DND-41 (cell line): ENCODE results near the gene PAK4.

Experiments used
- ATAC-seq: fragments of 200-7000 bp; cut with Tn5 transposase; 3 replicates; pipeline ENCODE4 v1.9.1; 2021; ENCODE audit warnings: low read depth; ENCODE audit not compliant: insufficient read depth
- DNase-seq: peaks from one replicate; pipeline ENCODE4 v3.0.0-alpha.2; 2020
- H2AFZ ChIP-seq: 2 replicates; pipeline ENCODE4 v1.6.0; 2012; ENCODE audit warnings: low read depth, low read length
- H3K27ac ChIP-seq: 2 replicates; pipeline ENCODE4 v1.5.1; 2012; ENCODE audit warnings: low read length, inconsistent platforms
- H3K27me3 ChIP-seq: fragments of 200-600 bp; sonication (generic); 2 replicates; pipeline ENCODE4 v1.6.0; 2012; ENCODE audit warnings: low read length, mild to moderate bottlenecking, inconsistent platforms; ENCODE audit not compliant: insufficient read depth, poor library complexity
- H3K36me3 ChIP-seq: 2 replicates; pipeline ENCODE4 v1.5.1; 2012; ENCODE audit warnings: low read length, inconsistent platforms; ENCODE audit not compliant: insufficient read depth
- H3K4me1 ChIP-seq: 2 replicates; pipeline ENCODE4 v1.5.1; 2012; ENCODE audit warnings: mild to moderate bottlenecking, low read length; ENCODE audit not compliant: insufficient read depth
- H3K4me2 ChIP-seq: 2 replicates; pipeline ENCODE4 v1.6.0; 2012; ENCODE audit warnings: mild to moderate bottlenecking, moderate library complexity, low read length, inconsistent platforms; ENCODE audit not compliant: insufficient read depth
- H3K4me3 ChIP-seq, 2 experiments: fragments of 200-600 bp in 1 of 2; shearing (Covaris generic) in 1 of 2; 2 replicates each; pipeline ENCODE4 v1.5.1; 2012 to 2016; ENCODE audit warnings: inconsistent platforms in 2 of 2, low read length in 2 of 2, mild to moderate bottlenecking in 2 of 2, low read depth in 1 of 2, moderate library complexity in 1 of 2
- H3K79me2 ChIP-seq: 2 replicates; pipeline ENCODE4 v1.6.0; 2012; ENCODE audit warnings: low read length, inconsistent platforms; ENCODE audit not compliant: insufficient read depth
- H3K9ac ChIP-seq: 2 replicates; pipeline ENCODE4 v1.6.0; 2012; ENCODE audit warnings: low read depth, mild to moderate bottlenecking, inconsistent platforms, low read length, moderate library complexity
- H3K9me3 ChIP-seq: 2 replicates; pipeline ENCODE4 v1.5.1; 2012; ENCODE audit warnings: low read length, moderate library complexity, mild to moderate bottlenecking, inconsistent platforms; ENCODE audit not compliant: insufficient read depth, severe bottlenecking
- H4K20me1 ChIP-seq: 2 replicates; pipeline ENCODE4 v1.6.0; 2012; ENCODE audit warnings: low read length; ENCODE audit not compliant: insufficient read depth
- EZH2 ChIP-seq: IDR thresholded peaks from 3 replicates; pipeline ENCODE4 v1.6.1; 2012; ENCODE audit warnings: borderline replicate concordance, low read depth, mild to moderate bottlenecking, moderate library complexity, low read length, inconsistent platforms; ENCODE audit not compliant: severe bottlenecking
- TF ChIP-seq, protein P1 (sequence below): IDR thresholded peaks from 2 replicates; pipeline ENCODE4 v1.5.1; 2012; ENCODE audit warnings: borderline replicate concordance, low read length, moderate library complexity, mild to moderate bottlenecking; ENCODE audit not compliant: poor library complexity, severe bottlenecking; ENCODE audit errors: extremely low read depth

Gene PAK4

DNA sequence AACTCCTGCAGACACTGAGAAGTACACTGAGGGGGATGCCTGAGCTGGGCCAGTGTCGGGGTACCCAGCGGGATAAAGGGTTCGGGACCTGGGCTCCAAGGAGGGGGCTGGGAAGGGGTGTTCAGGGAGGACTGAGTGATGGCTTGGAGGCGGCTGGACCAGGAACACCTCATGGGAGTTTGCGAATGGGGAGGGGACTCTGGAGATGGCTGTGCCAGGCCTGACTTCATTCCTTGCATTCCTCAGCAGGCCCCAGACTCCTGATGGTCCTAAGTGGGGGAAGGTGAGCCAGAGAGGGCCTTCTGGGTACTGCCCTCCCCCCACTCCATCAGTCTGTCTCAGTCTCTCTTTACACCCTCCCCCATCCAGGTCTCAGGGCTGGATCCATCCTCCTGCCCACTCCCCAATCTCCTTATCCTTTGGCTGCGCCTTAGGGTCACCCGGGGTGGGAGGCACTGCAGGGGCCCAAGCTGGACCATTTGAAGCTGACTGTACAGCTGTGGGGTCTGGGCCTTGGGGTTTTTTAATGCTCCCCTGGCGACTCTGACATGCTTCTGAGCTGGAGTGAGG, 13.8 kb downstream of the PAK4 start:
- no peak overlapping the region for H2AFZ ChIP-seq
- TF ChIP-seq, protein P1, sequence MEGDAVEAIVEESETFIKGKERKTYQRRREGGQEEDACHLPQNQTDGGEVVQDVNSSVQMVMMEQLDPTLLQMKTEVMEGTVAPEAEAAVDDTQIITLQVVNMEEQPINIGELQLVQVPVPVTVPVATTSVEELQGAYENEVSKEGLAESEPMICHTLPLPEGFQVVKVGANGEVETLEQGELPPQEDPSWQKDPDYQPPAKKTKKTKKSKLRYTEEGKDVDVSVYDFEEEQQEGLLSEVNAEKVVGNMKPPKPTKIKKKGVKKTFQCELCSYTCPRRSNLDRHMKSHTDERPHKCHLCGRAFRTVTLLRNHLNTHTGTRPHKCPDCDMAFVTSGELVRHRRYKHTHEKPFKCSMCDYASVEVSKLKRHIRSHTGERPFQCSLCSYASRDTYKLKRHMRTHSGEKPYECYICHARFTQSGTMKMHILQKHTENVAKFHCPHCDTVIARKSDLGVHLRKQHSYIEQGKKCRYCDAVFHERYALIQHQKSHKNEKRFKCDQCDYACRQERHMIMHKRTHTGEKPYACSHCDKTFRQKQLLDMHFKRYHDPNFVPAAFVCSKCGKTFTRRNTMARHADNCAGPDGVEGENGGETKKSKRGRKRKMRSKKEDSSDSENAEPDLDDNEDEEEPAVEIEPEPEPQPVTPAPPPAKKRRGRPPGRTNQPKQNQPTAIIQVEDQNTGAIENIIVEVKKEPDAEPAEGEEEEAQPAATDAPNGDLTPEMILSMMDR: no peak
- no peak for TF ChIP-seq EZH2
- peaks cover 77% of the 10 kb centered on the region for H4K20me1 ChIP-seq
- no peaks in the 10 kb centered on the region for H3K36me3 ChIP-seq
- H3K4me2 ChIP-seq: no peak overlapping the region
- no peak overlapping the region for H3K4me3 ChIP-seq
- ATAC-seq (no peak), DNase-seq (no peak)
- no peaks in the 10 kb centered on the region for H3K9me3 ChIP-seq
- H3K4me1 ChIP-seq: no peaks in the 10 kb centered on the region
- H3K27ac ChIP-seq: no peak overlapping the region
- no peak overlapping the region for H3K9ac ChIP-seq
- H3K27me3 ChIP-seq: no peaks in the 10 kb centered on the region
- peaks cover 92% of the 10 kb centered on the region for H3K79me2 ChIP-seq

GRCh38 chr19:39139971-39140453, 14.4 kb downstream of the PAK4 start:
- TF ChIP-seq EZH2: no peak
- TF ChIP-seq, protein P1: no peak
- no peak overlapping the region for H2AFZ ChIP-seq
- H4K20me1 ChIP-seq: peaks cover 79% of the 10 kb centered on the region
- DNase-seq: no peak
- no peak overlapping the region for H3K4me3 ChIP-seq
- H3K4me1 ChIP-seq: no peaks in the 10 kb centered on the region
- no peaks in the 10 kb centered on the region for H3K27me3 ChIP-seq
- no peaks in the 10 kb centered on the region for H3K36me3 ChIP-seq
- H3K9ac ChIP-seq: no peak overlapping the region
- no peaks in the 10 kb centered on the region for H3K9me3 ChIP-seq
- no peak overlapping the region for H3K27ac ChIP-seq
- H3K79me2 ChIP-seq: peaks cover 92% of the 10 kb centered on the region
- H3K4me2 ChIP-seq: no peak overlapping the region
- ATAC-seq: no peak

- Histone ChIP-seq H2AFZ (no peak overlapping the region), H3K36me3 (no peaks in the 10 kb centered on the region), H3K4me1 (no peaks in the 10 kb centered on the region), H3K79me2 (peaks cover 92% of the 10 kb centered on the region), H3K9ac (no peak overlapping the region), H3K4me3 (no peak overlapping the region), H3K9me3 (no peaks in the 10 kb centered on the region), H3K27me3 (no peaks in the 10 kb centered on the region), H4K20me1 (peaks cover 80% of the 10 kb centered on the region), H3K4me2 (no peak overlapping the region), H3K27ac (no peak overlapping the region)
- no peak for ATAC-seq
- no peak for TF ChIP-seq EZH2
- TF ChIP-seq, protein P1: no peak
- DNase-seq: no peak
These were observed 15.0 kb downstream of the PAK4 start for GRCh38 chr19:39140594-39140993.
